Immature natural killer cell (primary cell): ENCODE measurements around the gene JDP2. TPM values are rescaled to one million over a fixed set of nuclear protein-coding genes. Genes with fewer than 3 reads are reported as not detected.

Experiments used
- DNase-seq, 3 donors: peaks; one replicate each; pipeline ENCODE4 v3.0.0; 2022; ENCODE audit warnings: mixed read lengths in 1 of 3
- H3K27ac Mint-ChIP-seq, 6 donors: one replicate each; pipeline ENCODE4 v1.8.0; 2020; ENCODE audit warnings: mixed read lengths in 6 of 6, mild to moderate bottlenecking in 5 of 6, inconsistent platforms in 4 of 6, moderate library complexity in 3 of 6
- H3K27me3 Mint-ChIP-seq, 3 donors: one replicate each; pipeline ENCODE4 v1.8.0; 2020 to 2021; ENCODE audit warnings: low read depth in 3 of 3, mild to moderate bottlenecking in 3 of 3, mixed read lengths in 3 of 3, moderate library complexity in 3 of 3, inconsistent platforms in 1 of 3
- H3K36me3 Mint-ChIP-seq, 3 donors: one replicate each; pipeline ENCODE4 v1.8.0; 2020; ENCODE audit warnings: mixed read lengths in 3 of 3, inconsistent platforms in 2 of 3, mild to moderate bottlenecking in 2 of 3
- H3K4me1 Mint-ChIP-seq, 2 donors: one replicate each; pipeline ENCODE4 v1.8.0; 2020; ENCODE audit warnings: inconsistent platforms in 2 of 2, mild to moderate bottlenecking in 2 of 2, mixed read lengths in 2 of 2, moderate library complexity in 1 of 2
- H3K4me3 Mint-ChIP-seq, 5 donors: one replicate each; pipeline ENCODE4 v1.8.0; 2020; ENCODE audit warnings: mild to moderate bottlenecking in 5 of 5, mixed read lengths in 5 of 5, inconsistent platforms in 3 of 5, moderate library complexity in 3 of 5
- H3K9me3 Mint-ChIP-seq, 6 donors: one replicate each; pipeline ENCODE4 v1.8.0; 2020; ENCODE audit warnings: mild to moderate bottlenecking in 6 of 6, mixed read lengths in 6 of 6, inconsistent platforms in 4 of 6, moderate library complexity in 3 of 6
- polyA plus RNA-seq, 3 donors: library from polyadenylated mRNA; unstranded; fragments of 300-500 nt; fragmentation: Illumina TruSeq; gene quantifications; one replicate each; pipeline ENCODE4 v1.2.3, GENCODE V29; 2021

JDP2 gene
- polyA plus RNA-seq, 3 donors from 2014 or later = 0.47 TPM; not detected in 2

DNA sequence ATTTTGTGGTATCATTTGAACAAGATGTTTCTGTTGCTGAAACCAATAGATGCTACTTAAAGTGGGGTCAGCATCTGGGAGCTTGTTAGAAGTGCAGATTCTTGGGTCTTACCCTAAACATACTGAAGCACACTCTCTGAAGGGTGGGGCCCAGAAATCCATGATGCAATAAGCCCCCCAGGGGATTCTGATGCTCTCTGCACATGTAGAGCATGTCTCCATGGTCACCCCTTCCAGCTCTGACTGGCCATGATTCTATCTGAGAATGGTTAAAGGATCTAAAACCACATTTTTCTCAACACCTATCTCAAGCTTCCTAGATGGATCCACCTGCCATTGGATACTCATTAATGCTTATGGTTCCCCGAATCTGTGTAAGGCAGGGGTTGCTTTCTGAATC lies 20.4 kb downstream of the JDP2 start:
- H3K27me3 Mint-ChIP-seq = peaks cover 0 to 10% (median 3%) of the 10 kb centered on the region in 3 donors
- no peaks in the 10 kb centered on the region for H3K36me3 Mint-ChIP-seq
- no peak overlapping the region for H3K4me3 Mint-ChIP-seq
- no peaks in the 10 kb centered on the region for H3K4me1 Mint-ChIP-seq
- DNase-seq = no peak
- H3K9me3 Mint-ChIP-seq = no peaks in the 10 kb centered on the region
- no peak overlapping the region for H3K27ac Mint-ChIP-seq

DNA sequence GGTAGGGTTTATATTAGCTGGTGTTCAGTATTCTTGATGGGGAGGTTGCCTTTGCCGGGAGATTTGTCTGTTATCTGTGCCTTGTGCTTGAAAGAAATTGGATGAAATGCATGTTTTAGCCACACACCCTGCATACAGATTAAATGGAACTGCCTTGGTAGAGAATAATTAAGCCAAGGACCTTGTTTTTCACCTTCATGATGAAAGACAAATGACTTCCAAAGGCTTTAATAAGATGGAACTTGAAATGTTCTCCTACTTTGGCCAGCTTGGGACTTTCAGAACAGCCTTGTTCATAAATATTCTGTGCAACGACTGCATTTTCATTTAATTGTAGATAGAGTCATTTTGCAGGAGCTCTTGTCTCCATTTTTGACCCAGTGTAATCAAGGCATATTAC lies 21.2 kb downstream of the JDP2 start:
- no peak overlapping the region for H3K4me3 Mint-ChIP-seq
- H3K27me3 Mint-ChIP-seq = peaks cover 0 to 10% (median 3%) of the 10 kb centered on the region in 3 donors
- no peaks in the 10 kb centered on the region for H3K36me3 Mint-ChIP-seq
- H3K4me1 Mint-ChIP-seq = peaks cover 3 to 5% of the 10 kb centered on the region in 2 donors
- no peak overlapping the region for H3K27ac Mint-ChIP-seq
- H3K9me3 Mint-ChIP-seq = no peaks in the 10 kb centered on the region
- DNase-seq = no peak

DNA sequence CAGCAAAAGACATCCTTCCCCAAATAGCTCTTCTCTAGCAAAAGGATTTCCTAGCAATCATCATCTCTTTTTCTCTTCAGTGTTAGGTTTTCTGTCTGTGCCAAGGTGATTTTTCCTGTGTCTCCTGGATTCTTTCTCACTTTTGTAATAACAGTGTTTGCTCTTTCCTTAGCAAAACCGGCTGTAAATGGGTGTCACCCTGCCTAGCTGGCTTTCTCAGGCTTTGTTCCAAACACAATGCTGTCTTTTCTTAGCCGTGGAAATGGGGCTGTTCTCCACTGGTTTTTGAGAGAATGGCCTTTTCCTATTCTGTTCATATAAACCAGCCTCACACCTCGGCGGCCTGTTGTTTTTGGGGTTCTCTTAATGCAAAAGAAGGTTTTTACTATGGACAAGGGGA lies 21.9 kb downstream of the JDP2 start:
- Mint-ChIP-seq H3K36me3 (no peaks in the 10 kb centered on the region), H3K27me3 (peaks cover 0 to 6% (median 3%) of the 10 kb centered on the region in 3 donors)
- DNase-seq = no peak

DNA sequence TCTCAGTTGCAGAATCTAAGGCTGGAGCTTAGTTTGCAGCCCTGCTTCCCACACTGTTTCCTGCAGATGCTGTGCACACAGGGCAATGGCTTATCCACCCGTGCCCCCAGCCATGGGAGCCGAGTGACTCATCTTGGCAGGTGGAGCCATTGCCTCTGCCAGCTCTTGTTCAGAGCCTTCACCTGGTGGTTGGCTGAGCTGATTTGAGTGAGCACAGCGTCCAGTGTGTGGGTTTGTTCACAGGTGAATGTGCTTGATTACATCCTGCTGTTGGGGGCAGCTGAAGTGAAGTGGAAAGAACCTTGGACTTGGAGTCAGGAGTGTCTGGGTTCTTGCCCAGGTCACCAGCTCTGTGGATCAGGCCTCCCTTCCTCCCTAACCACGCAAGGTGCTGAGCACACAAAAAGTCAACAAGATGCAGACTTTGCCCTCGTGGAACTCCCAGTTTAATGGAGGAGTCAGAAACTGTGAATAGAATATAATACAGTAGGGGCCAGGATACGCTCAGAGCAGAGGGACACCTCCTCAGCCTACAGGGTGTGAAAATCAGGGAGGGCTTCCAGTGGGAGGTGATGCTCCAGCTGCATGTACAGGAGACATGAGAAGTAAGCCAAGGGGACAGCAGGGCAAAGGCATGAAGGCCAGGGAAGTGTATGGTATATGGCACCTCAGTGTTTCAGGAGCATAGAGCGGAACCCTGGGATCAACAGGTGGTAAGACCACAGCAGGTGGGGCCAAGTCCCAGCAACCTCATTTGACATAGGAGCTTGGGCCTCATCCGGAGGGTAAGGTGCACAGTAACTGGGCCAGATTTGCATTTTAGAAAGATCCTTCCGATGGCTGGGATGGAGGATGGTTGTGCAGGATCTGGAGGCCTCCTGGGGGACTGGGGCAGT lies 22.8 kb downstream of the JDP2 start:
- Mint-ChIP-seq H3K27ac (no peak overlapping the region), H3K36me3 (no peaks in the 10 kb centered on the region), H3K4me3 (no peak overlapping the region), H3K4me1 (peaks cover 3 to 6% of the 10 kb centered on the region in 2 donors), H3K27me3 (peaks cover 0 to 6% (median 3%) of the 10 kb centered on the region in 3 donors), H3K9me3 (no peaks in the 10 kb centered on the region)
- no peak for DNase-seq

More for the DNA sequence above, 21.9 kb downstream of the JDP2 start:
- H3K4me1 Mint-ChIP-seq = peaks cover 3 to 6% of the 10 kb centered on the region in 2 donors
- H3K4me3 Mint-ChIP-seq = no peak overlapping the region
- H3K27ac Mint-ChIP-seq = no peak overlapping the region
- no peaks in the 10 kb centered on the region for H3K9me3 Mint-ChIP-seq

DNA sequence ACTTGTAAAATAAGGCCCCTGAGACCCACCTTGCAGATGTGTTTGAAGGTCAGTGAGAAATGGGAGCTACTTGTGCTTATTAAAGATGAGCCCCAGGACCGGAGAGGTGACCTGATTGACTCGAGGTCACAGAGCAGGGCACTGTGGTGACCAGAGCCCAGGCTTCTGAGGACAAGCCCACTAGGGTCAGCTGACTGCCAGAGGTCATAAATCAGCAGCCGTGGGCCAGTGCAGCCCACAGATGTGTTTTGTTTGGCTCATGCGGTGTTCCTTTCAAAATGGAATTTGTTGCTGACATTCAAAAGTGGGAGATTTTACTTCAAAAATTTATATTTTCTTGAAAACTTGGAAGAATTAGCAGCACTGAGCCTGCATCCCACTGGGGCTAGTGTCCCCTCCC lies 24.5 kb downstream of the JDP2 start:
- Mint-ChIP-seq H3K4me1 (peaks cover 3 to 6% of the 10 kb centered on the region in 2 donors), H3K27me3 (peaks cover 0 to 6% (median 3%) of the 10 kb centered on the region in 3 donors), H3K9me3 (no peaks in the 10 kb centered on the region), H3K27ac (no peak overlapping the region), H3K36me3 (no peaks in the 10 kb centered on the region), H3K4me3 (no peak overlapping the region)
- DNase-seq = no peak

DNA sequence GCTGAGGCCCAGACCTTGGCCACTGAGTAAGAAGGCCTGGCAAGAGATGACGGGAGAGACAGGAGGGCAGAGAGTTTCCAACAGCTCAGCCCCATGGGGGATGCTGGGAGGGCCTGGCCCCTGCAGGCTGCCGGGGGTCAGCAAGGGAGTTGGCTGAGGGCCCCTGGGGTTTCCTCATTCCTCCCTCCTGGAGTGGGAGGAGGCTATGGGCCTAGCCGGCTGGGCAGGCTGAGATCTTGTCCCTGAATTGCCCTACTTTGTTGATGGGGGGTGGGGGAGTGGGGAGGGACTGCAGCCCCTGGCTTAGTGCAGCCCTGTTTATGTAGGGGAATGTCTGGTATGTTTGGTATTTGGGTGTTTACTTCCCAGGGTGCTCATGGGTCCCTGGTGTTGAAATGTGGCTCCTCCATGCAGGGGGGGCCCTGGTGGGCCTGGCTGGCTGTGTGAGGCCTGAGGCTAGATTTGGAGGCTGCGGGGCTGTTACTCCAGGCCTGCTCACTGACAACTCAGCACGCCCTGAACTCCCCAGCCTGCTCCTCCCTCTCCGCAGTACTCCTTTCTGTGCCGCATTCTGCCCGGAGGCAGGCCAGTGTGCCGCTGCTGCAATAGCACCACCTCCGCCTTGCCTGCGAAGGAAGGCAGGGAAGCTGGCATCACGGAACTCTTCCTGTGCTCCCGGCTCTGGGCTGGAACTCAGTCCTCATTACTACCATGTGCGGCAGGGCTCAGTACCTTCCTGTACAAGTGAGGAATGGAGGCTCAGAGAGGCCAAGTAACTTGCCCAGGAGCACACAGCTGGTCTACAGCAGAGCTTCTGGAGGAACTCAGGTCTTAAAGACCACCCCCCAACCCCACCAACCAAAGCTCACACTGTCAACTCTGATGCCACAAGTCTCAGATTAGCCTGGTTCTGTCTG lies 25.3 kb downstream of the JDP2 start:
- Mint-ChIP-seq H3K4me3 (no peak overlapping the region), H3K9me3 (no peaks in the 10 kb centered on the region), H3K27me3 (peaks cover 0 to 4% (median 3%) of the 10 kb centered on the region in 3 donors), H3K36me3 (no peaks in the 10 kb centered on the region), H3K27ac (no peak overlapping the region), H3K4me1 (peaks cover 3 to 6% of the 10 kb centered on the region in 2 donors)
- DNase-seq = no peak

DNA sequence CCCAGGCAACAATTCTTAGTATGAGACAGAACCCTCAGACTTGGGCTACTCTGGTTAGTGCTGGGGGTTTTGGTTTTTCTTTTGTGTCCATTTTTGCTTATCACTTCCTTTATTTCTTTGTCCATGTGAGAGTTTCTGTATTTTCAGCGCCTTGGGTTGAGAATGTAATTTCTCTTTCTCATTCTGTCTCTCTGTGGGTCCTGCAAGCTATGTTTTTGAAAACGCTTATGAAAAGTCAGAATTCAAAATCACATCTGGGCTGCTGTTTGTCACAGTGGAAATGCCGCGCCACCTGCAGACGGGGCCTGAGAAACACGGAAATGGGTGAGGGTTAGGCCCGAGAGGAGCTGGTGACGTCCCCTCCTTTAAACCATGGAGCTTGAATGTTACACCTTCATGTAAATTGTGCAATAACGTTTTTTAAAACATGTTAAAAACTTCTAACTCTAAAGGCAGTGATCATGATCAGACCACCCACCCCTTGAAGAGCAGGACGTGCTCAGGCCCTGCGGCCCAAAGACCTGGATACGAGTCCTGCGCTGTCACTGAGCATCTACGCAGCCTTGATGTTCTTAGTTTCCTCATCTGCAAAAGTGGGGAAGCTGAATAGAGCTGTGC lies 26.1 kb downstream of the JDP2 start:
- peak in 2 of 3 donors; percentile 10 to 18 for DNase-seq
- no peak overlapping the region for H3K27ac Mint-ChIP-seq

DNA sequence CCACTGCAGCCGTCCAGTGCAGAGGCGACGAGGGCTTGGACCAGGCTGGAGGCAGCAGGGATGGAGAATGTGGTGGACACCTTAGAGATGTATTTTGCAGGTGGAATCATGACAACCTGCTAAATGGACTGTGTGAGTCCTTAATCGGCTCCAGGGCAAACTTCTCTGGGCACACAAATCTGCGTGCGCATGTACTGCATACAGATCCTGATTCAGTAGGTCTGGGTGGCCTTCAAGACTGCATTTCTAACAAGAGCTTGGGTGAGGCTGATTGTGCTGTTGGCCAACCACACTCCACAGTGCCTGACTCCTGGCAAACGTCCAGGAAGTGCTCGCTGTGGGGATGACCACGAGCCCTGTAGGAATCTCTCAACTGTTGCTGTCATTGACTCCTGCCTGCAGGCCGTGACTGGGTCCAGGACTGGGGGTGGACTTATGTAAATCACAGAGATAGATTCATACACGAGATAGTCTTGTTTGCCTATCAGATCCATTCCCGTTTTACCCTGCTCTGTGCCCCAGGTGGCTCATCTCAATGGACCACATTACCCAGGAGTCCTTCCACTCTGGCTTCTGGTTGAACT lies 27.2 kb downstream of the JDP2 start:
- H3K27me3 Mint-ChIP-seq = no peaks in the 10 kb centered on the region
- H3K36me3 Mint-ChIP-seq = no peaks in the 10 kb centered on the region
- H3K9me3 Mint-ChIP-seq = no peaks in the 10 kb centered on the region
- H3K4me1 Mint-ChIP-seq = peaks cover 13 to 17% of the 10 kb centered on the region in 2 donors
- no peak overlapping the region for H3K27ac Mint-ChIP-seq
- no peak overlapping the region for H3K4me3 Mint-ChIP-seq
- no peak for DNase-seq

More for the DNA sequence above, 26.1 kb downstream of the JDP2 start:
- H3K36me3 Mint-ChIP-seq = no peaks in the 10 kb centered on the region
- no peak overlapping the region for H3K4me3 Mint-ChIP-seq
- peaks cover 0 to 4% (median 3%) of the 10 kb centered on the region in 3 donors for H3K27me3 Mint-ChIP-seq
- no peaks in the 10 kb centered on the region for H3K9me3 Mint-ChIP-seq
- H3K4me1 Mint-ChIP-seq = peaks cover 9 to 12% of the 10 kb centered on the region in 2 donors

DNA sequence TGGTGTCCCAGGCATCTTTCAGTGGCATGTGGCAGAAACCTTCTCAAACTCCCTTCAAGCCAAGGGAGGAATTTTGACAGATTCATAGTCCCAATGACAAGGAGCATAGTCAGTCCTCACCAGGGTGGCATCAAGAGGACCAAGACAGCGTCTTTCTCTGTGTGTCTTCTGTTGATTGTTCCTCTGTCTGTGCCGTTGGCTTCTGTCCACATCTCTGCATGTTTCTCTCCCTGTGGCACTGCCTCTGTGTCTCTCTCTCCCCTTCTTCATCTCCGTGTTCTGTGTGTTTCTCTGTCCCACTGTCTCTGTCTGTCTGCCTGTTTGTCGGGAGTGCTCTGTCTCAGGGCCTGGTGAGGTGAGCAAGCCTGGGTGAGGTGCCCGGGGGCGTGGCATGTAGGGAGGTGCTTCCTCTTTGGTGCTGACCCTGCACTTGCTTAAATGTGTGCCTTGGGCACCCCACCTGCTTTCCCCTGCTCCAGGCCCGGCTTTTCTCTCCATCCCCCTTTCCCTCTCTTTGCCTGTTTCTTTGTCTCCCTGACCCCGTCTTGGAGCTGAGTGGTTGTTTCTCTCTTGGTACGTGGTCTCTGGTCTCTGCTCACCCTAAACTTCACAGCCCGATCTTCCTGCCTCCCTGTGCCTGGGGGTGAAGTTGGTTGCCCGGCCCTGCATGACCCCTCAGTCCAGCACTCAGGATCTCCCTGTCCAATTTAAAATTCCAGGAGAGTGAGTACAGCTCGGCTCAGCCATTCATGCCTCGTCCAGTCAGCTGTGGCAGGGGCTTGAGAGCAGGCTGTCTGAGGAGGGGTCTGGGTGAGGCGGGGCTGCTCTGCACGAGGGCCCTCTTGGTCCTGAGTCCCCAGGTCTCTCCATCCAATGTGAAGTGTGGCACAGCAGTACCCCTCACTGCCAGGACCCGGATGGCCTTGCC lies 28.5 kb downstream of the JDP2 start:
- H3K9me3 Mint-ChIP-seq = no peaks in the 10 kb centered on the region
- no peak for DNase-seq
- no peaks in the 10 kb centered on the region for H3K36me3 Mint-ChIP-seq
- no peaks in the 10 kb centered on the region for H3K27me3 Mint-ChIP-seq
- no peak overlapping the region for H3K4me3 Mint-ChIP-seq
- peak overlapping the region in 1 of 6 donors; percentile 33 for H3K27ac Mint-ChIP-seq
- H3K4me1 Mint-ChIP-seq = peaks cover 13 to 17% of the 10 kb centered on the region in 2 donors

DNA sequence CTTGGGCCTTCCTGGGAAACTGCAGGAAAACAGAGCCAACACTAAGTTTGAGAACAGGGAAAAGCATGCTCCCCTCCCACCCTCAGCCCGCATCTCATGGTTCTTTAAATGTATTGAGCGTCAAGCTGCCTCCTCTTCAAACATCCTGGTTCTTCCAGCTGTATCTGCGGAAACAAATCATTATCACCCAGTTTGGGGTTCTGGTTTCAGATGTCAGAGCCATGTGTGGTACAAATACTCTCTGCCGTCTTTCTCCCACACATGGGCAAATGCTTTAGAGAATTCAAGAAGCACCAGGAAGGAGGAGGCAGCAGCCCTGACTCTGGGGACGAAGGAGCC lies 29.1 kb downstream of the JDP2 start:
- Mint-ChIP-seq H3K27ac (no peak overlapping the region), H3K9me3 (no peaks in the 10 kb centered on the region), H3K4me1 (peaks cover 13 to 17% of the 10 kb centered on the region in 2 donors), H3K4me3 (no peak overlapping the region), H3K27me3 (no peaks in the 10 kb centered on the region), H3K36me3 (no peaks in the 10 kb centered on the region)
- no peak for DNase-seq

DNA sequence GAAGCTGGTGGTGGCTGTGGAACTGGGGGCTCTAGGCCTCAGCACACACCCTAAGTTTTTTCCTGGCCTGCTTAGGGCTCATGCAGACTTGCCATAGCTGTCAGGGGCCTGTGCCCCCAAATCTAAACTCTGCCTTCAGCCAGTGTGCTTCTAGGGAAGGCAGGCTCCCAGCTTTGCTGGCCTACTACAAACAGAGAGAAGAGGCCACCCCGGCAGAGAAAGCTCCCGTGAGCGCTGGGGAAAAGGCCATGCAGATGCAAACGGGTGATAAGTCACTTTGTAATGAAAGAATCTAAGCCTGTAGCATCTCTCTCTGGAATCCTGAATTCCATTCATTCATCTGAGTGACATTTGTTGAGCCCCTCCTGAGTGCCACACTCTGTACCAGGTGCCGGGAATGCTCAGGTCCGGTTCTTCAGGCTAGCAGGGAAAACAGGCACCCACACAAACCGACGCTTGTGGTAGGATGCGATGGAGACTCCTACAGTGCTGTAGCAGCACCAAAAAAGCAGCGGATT lies 29.9 kb downstream of the JDP2 start:
- peak overlapping the region in 1 of 6 donors; percentile 59 for H3K27ac Mint-ChIP-seq

DNA sequence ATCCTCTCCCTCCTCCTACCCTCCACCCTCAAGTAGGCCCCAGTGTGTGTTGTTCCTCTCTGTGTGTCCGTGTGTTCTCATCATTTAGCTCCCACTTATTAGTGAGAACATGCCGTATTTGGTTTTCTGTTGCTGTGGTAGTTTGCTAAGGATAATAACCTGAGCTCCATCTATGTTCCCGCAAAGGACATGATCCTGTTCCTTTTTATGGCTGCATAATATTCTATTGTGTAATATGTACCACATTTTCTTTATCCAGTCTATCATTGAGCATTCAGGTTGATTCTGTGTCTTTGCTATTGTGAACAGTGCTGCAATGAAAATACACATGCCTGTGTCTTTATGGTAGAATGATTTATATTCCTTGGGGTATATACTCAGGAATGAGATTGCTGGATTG lies 30.5 kb downstream of the JDP2 start:
- H3K27ac Mint-ChIP-seq = peak overlapping the region in 3 of 6 donors; percentile 42 to 87 (median 66)
- no peaks in the 10 kb centered on the region for H3K9me3 Mint-ChIP-seq
- no peaks in the 10 kb centered on the region for H3K27me3 Mint-ChIP-seq
- no peak overlapping the region for H3K4me3 Mint-ChIP-seq
- DNase-seq = no peak
- H3K4me1 Mint-ChIP-seq = peaks cover 13 to 17% of the 10 kb centered on the region in 2 donors
- H3K36me3 Mint-ChIP-seq = no peaks in the 10 kb centered on the region

More for the DNA sequence above, 29.9 kb downstream of the JDP2 start:
- Mint-ChIP-seq H3K4me1 (peaks cover 13 to 17% of the 10 kb centered on the region in 2 donors), H3K9me3 (no peaks in the 10 kb centered on the region), H3K36me3 (no peaks in the 10 kb centered on the region), H3K4me3 (no peak overlapping the region), H3K27me3 (no peaks in the 10 kb centered on the region)
- no peak for DNase-seq
